GM12864 (cell line): ENCODE results near the gene SNX24.
A peak's percentile ranks its signal among the peaks of the same experiment; 100 is the strongest.

Source experiments
- DNase-seq: peaks from one replicate; pipeline ENCODE4 v3.0.0-alpha.2; 2011; ENCODE audit warnings: low read depth
- H3K4me3 ChIP-seq: 2 replicates; pipeline ENCODE4 v1.5.1; 2011; ENCODE audit warnings: mild to moderate bottlenecking, low read depth, low read length, control low read depth
- TF ChIP-seq, protein P1 (sequence below): IDR thresholded peaks from 2 replicates; pipeline ENCODE4 v1.5.1; 2011; ENCODE audit warnings: low read depth, mild to moderate bottlenecking, moderate library complexity, low read length, control low read depth, inconsistent platforms; ENCODE audit errors: missing control alignments

The SNX24 gene, protein sequence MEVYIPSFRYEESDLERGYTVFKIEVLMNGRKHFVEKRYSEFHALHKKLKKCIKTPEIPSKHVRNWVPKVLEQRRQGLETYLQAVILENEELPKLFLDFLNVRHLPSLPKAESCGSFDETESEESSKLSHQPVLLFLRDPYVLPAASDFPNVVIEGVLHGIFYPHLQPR

DNA sequence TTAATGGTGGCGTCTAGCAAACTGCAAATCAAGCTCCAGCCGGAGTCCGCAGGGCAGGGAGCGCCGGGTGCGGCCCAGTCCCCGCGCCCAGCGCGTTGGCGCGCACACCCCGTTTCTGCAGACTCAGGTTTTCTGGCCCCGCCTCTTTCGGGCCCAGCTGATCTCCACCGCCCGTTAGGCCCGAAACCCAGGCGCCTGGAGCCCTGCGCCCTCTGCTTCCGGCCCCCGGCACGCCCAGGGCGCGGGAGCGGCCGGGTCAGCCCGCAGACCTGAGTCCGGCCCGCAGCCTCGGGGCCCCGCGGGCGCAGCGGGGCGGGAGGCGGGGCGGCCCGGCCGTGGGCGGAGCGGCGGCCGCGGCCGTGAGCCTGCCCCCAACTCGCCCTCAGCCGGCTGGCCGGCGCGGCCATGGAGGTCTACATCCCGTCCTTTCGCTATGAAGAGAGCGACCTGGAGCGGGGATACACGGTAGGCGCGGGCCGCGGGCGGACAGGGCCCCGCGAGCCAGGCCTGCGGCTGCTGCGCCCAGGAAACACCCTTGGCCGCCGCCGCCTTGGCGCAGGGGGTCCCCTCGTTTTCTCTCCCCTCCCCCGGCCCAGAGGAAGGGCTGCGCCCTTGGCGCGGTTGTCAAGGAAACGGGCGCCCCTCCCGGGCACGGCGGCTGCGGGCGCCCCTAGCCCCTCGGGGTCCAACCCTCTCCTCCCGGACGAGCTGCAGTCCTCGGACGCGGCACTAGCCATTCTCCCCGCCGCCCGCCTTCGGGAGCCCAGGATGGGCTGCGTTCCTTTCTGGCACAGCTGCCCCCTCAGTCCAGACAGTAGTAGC is at the start of gene SNX24:
SNX24 (plus strand) TSS at position 385 of the 822 bp plus-strand sequence; CDS start at position 406, 21 bp downstream.
- TF ChIP-seq, protein P1, sequence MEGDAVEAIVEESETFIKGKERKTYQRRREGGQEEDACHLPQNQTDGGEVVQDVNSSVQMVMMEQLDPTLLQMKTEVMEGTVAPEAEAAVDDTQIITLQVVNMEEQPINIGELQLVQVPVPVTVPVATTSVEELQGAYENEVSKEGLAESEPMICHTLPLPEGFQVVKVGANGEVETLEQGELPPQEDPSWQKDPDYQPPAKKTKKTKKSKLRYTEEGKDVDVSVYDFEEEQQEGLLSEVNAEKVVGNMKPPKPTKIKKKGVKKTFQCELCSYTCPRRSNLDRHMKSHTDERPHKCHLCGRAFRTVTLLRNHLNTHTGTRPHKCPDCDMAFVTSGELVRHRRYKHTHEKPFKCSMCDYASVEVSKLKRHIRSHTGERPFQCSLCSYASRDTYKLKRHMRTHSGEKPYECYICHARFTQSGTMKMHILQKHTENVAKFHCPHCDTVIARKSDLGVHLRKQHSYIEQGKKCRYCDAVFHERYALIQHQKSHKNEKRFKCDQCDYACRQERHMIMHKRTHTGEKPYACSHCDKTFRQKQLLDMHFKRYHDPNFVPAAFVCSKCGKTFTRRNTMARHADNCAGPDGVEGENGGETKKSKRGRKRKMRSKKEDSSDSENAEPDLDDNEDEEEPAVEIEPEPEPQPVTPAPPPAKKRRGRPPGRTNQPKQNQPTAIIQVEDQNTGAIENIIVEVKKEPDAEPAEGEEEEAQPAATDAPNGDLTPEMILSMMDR, result no peak
- H3K4me3 ChIP-seq, result peak within 1 kb of the TSS; percentile 72
- DNase-seq, result peak; percentile 15

DNA sequence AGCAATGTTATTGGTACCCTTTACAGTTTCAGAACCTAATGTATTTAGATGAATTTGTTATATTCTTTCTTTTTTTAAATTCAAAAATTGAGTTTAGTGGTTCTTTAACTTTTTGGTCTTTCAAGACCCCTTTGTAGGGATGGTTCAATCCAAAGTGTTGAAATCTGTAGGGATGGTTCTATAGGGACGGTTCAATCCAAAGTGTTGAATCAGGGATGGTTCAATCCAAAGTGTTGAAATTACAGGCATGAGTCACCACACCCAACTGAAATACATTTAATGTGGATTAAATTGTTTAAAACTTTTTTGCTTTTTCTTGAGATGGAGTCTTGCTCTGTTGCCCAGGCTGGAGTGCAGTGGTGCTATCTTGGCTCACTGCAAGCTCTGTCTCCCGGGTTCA is 39.9 kb upstream of the SNX24 start:
- TF ChIP-seq, protein P1, result no peak
- DNase-seq, result no peak
- H3K4me3 ChIP-seq, result no peak overlapping the region

DNA sequence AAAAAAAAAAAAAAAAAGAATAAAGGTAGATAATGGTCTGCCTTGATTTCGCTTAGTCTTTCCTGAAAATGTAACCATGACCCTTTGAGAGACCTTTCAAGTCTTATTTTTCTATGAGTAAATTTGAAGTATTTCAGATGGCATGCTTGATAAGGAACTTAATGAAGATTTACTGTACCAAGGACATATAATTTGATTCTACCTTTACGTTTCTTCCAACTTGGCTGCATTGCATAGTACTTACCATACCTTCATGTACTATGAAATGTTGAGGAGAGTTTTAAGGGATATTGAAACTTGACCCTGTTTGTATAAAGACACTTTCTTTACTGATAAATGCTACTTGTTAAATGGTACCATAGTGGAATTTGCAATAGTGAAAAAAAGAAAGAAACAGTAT is 35.0 kb upstream of the SNX24 start:
- TF ChIP-seq, protein P1, result no peak
- H3K4me3 ChIP-seq, result no peak overlapping the region
- DNase-seq, result no peak

DNA sequence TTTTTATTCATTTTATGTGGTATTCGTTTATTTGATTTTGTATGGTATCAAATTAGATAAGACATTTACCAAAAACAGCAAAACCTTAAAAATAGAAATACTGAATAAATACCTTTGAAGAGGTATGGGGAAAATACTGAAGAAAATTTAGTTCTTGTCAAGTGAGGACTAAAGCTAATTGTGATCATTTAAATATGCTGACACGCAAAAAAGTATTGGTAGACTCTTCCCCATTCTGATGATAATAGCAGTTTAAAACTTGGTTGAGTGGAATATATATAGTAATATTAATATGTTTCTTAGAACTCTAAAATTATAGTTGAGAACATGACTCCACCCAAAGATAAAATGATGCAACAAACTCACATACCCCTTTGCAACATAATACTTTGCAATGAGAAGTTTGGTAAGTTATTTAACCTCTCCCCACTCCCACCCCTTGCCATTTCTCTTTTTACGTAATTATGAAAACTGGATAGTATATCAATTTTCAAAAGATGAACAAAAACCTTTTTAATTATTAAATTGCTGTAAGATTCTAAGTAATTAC is 30.1 kb upstream of the SNX24 start:
- H3K4me3 ChIP-seq, result no peak overlapping the region
- no peak for DNase-seq
- TF ChIP-seq, protein P1, result no peak

DNA sequence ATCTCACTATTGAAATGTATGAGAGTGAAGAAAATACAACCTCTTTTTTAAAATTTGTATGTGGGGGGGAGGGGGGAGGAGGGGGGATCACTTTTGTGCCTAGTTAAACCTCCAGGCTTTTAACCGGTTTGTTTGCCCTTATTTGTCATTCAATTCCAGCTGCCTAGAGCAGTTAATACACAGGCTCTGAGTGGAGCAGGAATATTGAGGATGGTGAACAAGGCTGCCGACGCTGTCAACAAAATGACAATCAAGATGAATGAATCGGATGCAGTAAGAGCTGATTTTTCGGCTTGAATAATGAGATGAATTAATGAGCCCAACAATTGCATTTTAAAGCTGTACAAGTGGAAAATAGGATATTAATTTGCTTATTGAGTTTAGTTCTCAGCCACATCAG is 28.7 kb upstream of the SNX24 start:
- DNase-seq, result no peak
- TF ChIP-seq, protein P1, result no peak
- no peak overlapping the region for H3K4me3 ChIP-seq

DNA sequence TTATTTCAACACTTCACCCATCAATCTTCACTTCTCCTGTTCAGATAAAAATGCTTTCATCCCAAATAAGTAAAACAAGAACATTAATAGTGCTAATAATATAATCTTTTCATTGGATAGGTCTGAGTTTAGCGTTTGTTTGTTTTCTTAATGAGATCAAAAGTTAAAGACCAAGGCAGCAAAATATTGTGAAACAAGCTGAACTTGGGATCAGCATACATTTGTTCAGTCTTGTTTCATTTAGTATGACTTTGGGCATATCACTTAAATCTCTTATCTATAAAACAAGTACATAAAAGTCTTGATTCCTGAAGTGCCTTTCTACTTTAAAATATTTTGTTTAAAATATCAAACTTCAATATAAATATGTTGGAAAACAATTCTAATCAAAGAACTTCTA is 13.4 kb upstream of the SNX24 start:
- TF ChIP-seq, protein P1, result no peak
- no peak overlapping the region for H3K4me3 ChIP-seq
- no peak for DNase-seq
